SK-N-SH (cell line): ENCODE measurements around the gene PACSIN1.

Experiments
- CTCF ChIP-seq: fragments of 200-600 bp; sonication (generic); IDR thresholded peaks from 2 replicates; pipeline ENCODE4 v1.6.1; 2017; ENCODE audit warnings: antibody characterized with exemption, mild to moderate bottlenecking, moderate library complexity
- EP300 ChIP-seq, 2 experiments: IDR thresholded peaks; 2 replicates each; pipeline versions ENCODE4 v1.4.0 to v1.6.1; 2012; ENCODE audit warnings: borderline replicate concordance in 1 of 2, low read depth in 1 of 2, low read length in 1 of 2
- EZH2phosphoT487 ChIP-seq: fragments of 200-600 bp; sonication (generic); IDR thresholded peaks from 2 replicates; pipeline ENCODE4 v1.6.1; 2017; ENCODE audit warnings: low read depth, mixed run types, mild to moderate bottlenecking, antibody characterized with exemption, moderate library complexity, borderline replicate concordance
- POLR2AphosphoS5 ChIP-seq: IDR thresholded peaks from 2 replicates; pipeline ENCODE4 v1.6.1; 2012; ENCODE audit warnings: low read depth, low read length
- RAD21 ChIP-seq: IDR thresholded peaks from 2 replicates; pipeline ENCODE4 v1.6.1; 2012; ENCODE audit warnings: mild to moderate bottlenecking, low read length
- RXRA ChIP-seq: IDR thresholded peaks from 2 replicates; pipeline ENCODE4 v1.4.0; 2012; ENCODE audit warnings: low read depth, mild to moderate bottlenecking, borderline replicate concordance
- SIN3A ChIP-seq: IDR thresholded peaks from 2 replicates; pipeline ENCODE4 v1.6.1; 2012; ENCODE audit warnings: low read depth, mild to moderate bottlenecking, low read length, moderate library complexity, borderline replicate concordance
- YY1 ChIP-seq: IDR thresholded peaks from 2 replicates; pipeline ENCODE4 v1.4.0; 2012; ENCODE audit warnings: low read depth, mild to moderate bottlenecking
- ZBTB33 ChIP-seq: IDR thresholded peaks from 2 replicates; pipeline ENCODE4 v1.4.0; 2012; ENCODE audit warnings: low read depth, borderline replicate concordance

DNA sequence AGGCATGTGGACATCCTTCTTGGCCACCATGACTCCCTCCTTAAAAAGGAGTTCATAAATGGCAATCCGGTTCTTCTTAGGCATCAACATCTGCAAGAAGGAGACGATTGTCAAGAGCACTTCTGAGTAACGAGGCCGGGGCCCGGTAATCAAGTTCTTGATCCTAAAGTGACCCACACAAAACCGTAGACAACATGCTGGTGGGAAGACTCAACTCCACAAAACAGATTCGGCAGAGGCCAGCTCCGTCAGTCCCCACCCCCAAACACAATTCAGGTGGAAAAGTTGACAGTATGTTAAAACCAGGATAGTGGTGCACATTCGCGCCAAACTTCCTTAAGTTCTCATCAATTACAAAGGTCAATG, 40.8 kb upstream of the PACSIN1 start:
- TF ChIP-seq CTCF: no peak
- no peak for TF ChIP-seq EP300 (IDR thresholded peaks at IDR 0.05; ENCODE audit: borderline replicate concordance in 1 of 2, low read depth in 1 of 2, low read length in 1 of 2)
- no peak for TF ChIP-seq YY1
- no peak for TF ChIP-seq ZBTB33
- TF ChIP-seq SIN3A: no peak
- TF ChIP-seq RXRA: no peak
- TF ChIP-seq POLR2AphosphoS5: no peak
- no peak for TF ChIP-seq RAD21
- TF ChIP-seq EZH2phosphoT487: no peak
